GM21529 (cell line): Measurements from ENCODE around the gene C16orf74.
A peak's percentile ranks its signal among the peaks of the same experiment; 100 is the strongest.

ENCODE experiments used
- ATAC-seq: cut with Tn5 transposase; IDR thresholded peaks from one replicate; pipeline ENCODE4 v1.9.1; 2021; ENCODE audit not compliant: unreplicated experiment

Gene C16orf74

GRCh38 chr16:85677383-85677967 lies 73.4 kb downstream of the C16orf74 start:
- no peak for ATAC-seq

- ATAC-seq: no peak
These were observed 74.4 kb downstream of the C16orf74 start for GRCh38 chr16:85676466-85676865.

GRCh38 chr16:85675251-85675874 lies 75.5 kb downstream of the C16orf74 start:
- no peak for ATAC-seq

- peak; percentile 45 for ATAC-seq
These were observed 76.1 kb downstream of the C16orf74 start for GRCh38 chr16:85674828-85675227.

- ATAC-seq: no peak
These were observed 76.5 kb downstream of the C16orf74 start for GRCh38 chr16:85674418-85674755.

- no peak for ATAC-seq
These were observed 77.1 kb downstream of the C16orf74 start for GRCh38 chr16:85673529-85674417.

- ATAC-seq: no peak
These were observed 80.1 kb downstream of the C16orf74 start for GRCh38 chr16:85670840-85671239.

- ATAC-seq: no peak
These were observed 82.0 kb downstream of the C16orf74 start for GRCh38 chr16:85668676-85669424.

GRCh38 chr16:85667841-85668413 lies 83.0 kb downstream of the C16orf74 start:
- no peak for ATAC-seq

GRCh38 chr16:85667261-85667660 lies 83.6 kb downstream of the C16orf74 start:
- no peak for ATAC-seq

GRCh38 chr16:85665929-85666328 lies 85.0 kb downstream of the C16orf74 start:
- no peak for ATAC-seq

- ATAC-seq: no peak
These were observed 85.5 kb downstream of the C16orf74 start for GRCh38 chr16:85665373-85665740.

GRCh38 chr16:85664580-85665372 lies 86.1 kb downstream of the C16orf74 start:
- no peak for ATAC-seq

- no peak for ATAC-seq
These were observed 87.0 kb downstream of the C16orf74 start for GRCh38 chr16:85663891-85664321.

- ATAC-seq: no peak
These were observed 87.7 kb downstream of the C16orf74 start for GRCh38 chr16:85662976-85663830.

GRCh38 chr16:85662482-85662812 lies 88.4 kb downstream of the C16orf74 start:
- ATAC-seq: no peak

- ATAC-seq: no peak
These were observed 89.0 kb downstream of the C16orf74 start for GRCh38 chr16:85661740-85662481.

- no peak for ATAC-seq
These were observed 89.8 kb downstream of the C16orf74 start for GRCh38 chr16:85660843-85661739.
